ENCODE results near the gene CCDC188.
A peak's percentile ranks its signal among the peaks of the same experiment; 100 is the strongest.

CCDC188 gene

GRCh38 chr22:20131859-20132685 is 18.8 kb downstream of the CCDC188 start:
- intact Hi-C loops (cut with DNase I; ENCODE audit: low total_unique reads) = no loop called here
- Histone ChIP-seq H3K27me3 (no peaks in the 10 kb centered on the region), H3K9me3 (no peaks in the 10 kb centered on the region), H3K27ac (peak overlapping the region; percentile 65 to 95), H3K36me3 (peaks cover 0 to 10% (median 0%) of the 10 kb centered on the region in 3 donors), H3K4me3 (peak overlapping the region; percentile 97 to 100), H3K4me1 (peaks cover 0 to 71% (median 57%) of the 10 kb centered on the region in 4 donors)
- DNase-seq = no peak
- no peak for TF ChIP-seq CTCF (IDR thresholded peaks at IDR 0.05)

GRCh38 chr22:20131597-20131858 is 19.3 kb downstream of the CCDC188 start, which contains the start of gene ZDHHC8:
TSS of gene ZDHHC8 (plus strand) at chr22:20131804. CDS start at chr22:20131948, 144 bp downstream.
- intact Hi-C loops (cut with DNase I; ENCODE audit: low total_unique reads) = no loop called here
- peaks cover 0 to 66% (median 51%) of the 10 kb centered on the region in 4 donors for H3K4me1 ChIP-seq
- no peak for TF ChIP-seq CTCF (IDR thresholded peaks at IDR 0.05)

GRCh38 chr22:20130731-20131596 is 19.9 kb downstream of the CCDC188 start:
- Histone ChIP-seq H3K27me3 (no peaks in the 10 kb centered on the region), H3K4me3 (peak overlapping the region; percentile 97 to 100), H3K9me3 (no peaks in the 10 kb centered on the region), H3K36me3 (peaks cover 8 to 19% (median 8%) of the 10 kb centered on the region in 3 donors), H3K27ac (peak overlapping the region; percentile 89 to 95), H3K4me1 (peaks cover 0 to 60% (median 46%) of the 10 kb centered on the region in 4 donors)
- DNase-seq = peak; percentile 84 to 94
- intact Hi-C loops (cut with DNase I; ENCODE audit: low total_unique reads) = no loop called here
- no peak for TF ChIP-seq CTCF (IDR thresholded peaks at IDR 0.05)

More at GRCh38 chr22:20131597-20131858, 19.3 kb downstream of the CCDC188 start, which contains the start of gene ZDHHC8:
- DNase-seq = no peak
- Histone ChIP-seq H3K4me3 (peak within 1 kb of the TSS; percentile 97 to 100), H3K27me3 (no peaks in the 10 kb centered on the region), H3K27ac (peak within 1 kb of the TSS; percentile 89 to 95), H3K9me3 (no peaks in the 10 kb centered on the region), H3K36me3 (peaks cover 3 to 14% (median 4%) of the 10 kb centered on the region in 3 donors)

GRCh38 chr22:20130319-20130718 is 20.5 kb downstream of the CCDC188 start:
- intact Hi-C loops (cut with DNase I; ENCODE audit: low total_unique reads) = no loop called here
- Histone ChIP-seq H3K36me3 (peaks cover 15 to 26% (median 15%) of the 10 kb centered on the region in 3 donors), H3K27ac (peak overlapping the region; percentile 89 to 95), H3K27me3 (no peaks in the 10 kb centered on the region), H3K9me3 (no peaks in the 10 kb centered on the region), H3K4me3 (peak overlapping the region; percentile 97 to 100), H3K4me1 (peaks cover 0 to 54% (median 40%) of the 10 kb centered on the region in 4 donors)
- TF ChIP-seq CTCF (IDR thresholded peaks at IDR 0.05) = no peak
- DNase-seq = no peak

GRCh38 chr22:20129747-20130014 is 21.2 kb downstream of the CCDC188 start:
- DNase-seq = no peak
- H3K4me1 ChIP-seq = peaks cover 0 to 48% (median 33%) of the 10 kb centered on the region in 4 donors
- no peaks in the 10 kb centered on the region for H3K9me3 ChIP-seq
- H3K4me3 ChIP-seq = no peak overlapping the region
- H3K27ac ChIP-seq = peak overlapping the region in 1 of 2 donors; percentile 89
- no peak for TF ChIP-seq CTCF (IDR thresholded peaks at IDR 0.05)
- intact Hi-C loops (cut with DNase I; ENCODE audit: low total_unique reads) = no loop called here
- H3K27me3 ChIP-seq = no peaks in the 10 kb centered on the region
- peaks cover 19 to 32% (median 19%) of the 10 kb centered on the region in 3 donors for H3K36me3 ChIP-seq

Data from tibial artery (tissue), 4 donors.